Measurements from ENCODE around the gene LINGO1. TPM values are rescaled to one million over a fixed set of nuclear protein-coding genes. Genes with fewer than 3 reads are reported as not detected.
A peak's percentile ranks its signal among the peaks of the same experiment; 100 is the strongest.

Gene LINGO1
- total and polyA plus RNA-seq, 9 of the 15 experiments (the other 6 are each of a cell fraction or from before 2014, with no cell fraction given) = 0.07 to 15.3 (median 2.1) TPM

DNA sequence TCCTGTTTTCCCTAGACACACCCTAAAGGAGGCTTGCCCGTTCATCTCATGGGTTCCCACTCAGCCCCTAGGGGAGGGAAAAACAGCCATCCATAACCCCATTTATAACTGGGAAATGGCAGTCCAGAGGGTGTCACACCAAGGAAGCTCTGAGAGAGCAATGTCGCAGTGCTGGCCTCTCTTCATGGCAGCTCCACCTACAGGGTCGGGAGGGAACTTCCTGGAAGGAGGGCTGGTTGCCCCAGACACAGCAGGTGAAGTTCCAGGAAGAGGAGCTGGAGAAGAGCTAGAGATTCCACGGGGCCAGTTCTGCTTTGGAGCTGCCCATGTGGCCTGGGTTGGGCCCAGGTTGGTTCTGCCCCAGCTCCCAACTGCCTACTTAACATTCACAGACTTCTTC, 22.3 kb upstream of the LINGO1 start (continued):
- TF ChIP-seq, protein P1, sequence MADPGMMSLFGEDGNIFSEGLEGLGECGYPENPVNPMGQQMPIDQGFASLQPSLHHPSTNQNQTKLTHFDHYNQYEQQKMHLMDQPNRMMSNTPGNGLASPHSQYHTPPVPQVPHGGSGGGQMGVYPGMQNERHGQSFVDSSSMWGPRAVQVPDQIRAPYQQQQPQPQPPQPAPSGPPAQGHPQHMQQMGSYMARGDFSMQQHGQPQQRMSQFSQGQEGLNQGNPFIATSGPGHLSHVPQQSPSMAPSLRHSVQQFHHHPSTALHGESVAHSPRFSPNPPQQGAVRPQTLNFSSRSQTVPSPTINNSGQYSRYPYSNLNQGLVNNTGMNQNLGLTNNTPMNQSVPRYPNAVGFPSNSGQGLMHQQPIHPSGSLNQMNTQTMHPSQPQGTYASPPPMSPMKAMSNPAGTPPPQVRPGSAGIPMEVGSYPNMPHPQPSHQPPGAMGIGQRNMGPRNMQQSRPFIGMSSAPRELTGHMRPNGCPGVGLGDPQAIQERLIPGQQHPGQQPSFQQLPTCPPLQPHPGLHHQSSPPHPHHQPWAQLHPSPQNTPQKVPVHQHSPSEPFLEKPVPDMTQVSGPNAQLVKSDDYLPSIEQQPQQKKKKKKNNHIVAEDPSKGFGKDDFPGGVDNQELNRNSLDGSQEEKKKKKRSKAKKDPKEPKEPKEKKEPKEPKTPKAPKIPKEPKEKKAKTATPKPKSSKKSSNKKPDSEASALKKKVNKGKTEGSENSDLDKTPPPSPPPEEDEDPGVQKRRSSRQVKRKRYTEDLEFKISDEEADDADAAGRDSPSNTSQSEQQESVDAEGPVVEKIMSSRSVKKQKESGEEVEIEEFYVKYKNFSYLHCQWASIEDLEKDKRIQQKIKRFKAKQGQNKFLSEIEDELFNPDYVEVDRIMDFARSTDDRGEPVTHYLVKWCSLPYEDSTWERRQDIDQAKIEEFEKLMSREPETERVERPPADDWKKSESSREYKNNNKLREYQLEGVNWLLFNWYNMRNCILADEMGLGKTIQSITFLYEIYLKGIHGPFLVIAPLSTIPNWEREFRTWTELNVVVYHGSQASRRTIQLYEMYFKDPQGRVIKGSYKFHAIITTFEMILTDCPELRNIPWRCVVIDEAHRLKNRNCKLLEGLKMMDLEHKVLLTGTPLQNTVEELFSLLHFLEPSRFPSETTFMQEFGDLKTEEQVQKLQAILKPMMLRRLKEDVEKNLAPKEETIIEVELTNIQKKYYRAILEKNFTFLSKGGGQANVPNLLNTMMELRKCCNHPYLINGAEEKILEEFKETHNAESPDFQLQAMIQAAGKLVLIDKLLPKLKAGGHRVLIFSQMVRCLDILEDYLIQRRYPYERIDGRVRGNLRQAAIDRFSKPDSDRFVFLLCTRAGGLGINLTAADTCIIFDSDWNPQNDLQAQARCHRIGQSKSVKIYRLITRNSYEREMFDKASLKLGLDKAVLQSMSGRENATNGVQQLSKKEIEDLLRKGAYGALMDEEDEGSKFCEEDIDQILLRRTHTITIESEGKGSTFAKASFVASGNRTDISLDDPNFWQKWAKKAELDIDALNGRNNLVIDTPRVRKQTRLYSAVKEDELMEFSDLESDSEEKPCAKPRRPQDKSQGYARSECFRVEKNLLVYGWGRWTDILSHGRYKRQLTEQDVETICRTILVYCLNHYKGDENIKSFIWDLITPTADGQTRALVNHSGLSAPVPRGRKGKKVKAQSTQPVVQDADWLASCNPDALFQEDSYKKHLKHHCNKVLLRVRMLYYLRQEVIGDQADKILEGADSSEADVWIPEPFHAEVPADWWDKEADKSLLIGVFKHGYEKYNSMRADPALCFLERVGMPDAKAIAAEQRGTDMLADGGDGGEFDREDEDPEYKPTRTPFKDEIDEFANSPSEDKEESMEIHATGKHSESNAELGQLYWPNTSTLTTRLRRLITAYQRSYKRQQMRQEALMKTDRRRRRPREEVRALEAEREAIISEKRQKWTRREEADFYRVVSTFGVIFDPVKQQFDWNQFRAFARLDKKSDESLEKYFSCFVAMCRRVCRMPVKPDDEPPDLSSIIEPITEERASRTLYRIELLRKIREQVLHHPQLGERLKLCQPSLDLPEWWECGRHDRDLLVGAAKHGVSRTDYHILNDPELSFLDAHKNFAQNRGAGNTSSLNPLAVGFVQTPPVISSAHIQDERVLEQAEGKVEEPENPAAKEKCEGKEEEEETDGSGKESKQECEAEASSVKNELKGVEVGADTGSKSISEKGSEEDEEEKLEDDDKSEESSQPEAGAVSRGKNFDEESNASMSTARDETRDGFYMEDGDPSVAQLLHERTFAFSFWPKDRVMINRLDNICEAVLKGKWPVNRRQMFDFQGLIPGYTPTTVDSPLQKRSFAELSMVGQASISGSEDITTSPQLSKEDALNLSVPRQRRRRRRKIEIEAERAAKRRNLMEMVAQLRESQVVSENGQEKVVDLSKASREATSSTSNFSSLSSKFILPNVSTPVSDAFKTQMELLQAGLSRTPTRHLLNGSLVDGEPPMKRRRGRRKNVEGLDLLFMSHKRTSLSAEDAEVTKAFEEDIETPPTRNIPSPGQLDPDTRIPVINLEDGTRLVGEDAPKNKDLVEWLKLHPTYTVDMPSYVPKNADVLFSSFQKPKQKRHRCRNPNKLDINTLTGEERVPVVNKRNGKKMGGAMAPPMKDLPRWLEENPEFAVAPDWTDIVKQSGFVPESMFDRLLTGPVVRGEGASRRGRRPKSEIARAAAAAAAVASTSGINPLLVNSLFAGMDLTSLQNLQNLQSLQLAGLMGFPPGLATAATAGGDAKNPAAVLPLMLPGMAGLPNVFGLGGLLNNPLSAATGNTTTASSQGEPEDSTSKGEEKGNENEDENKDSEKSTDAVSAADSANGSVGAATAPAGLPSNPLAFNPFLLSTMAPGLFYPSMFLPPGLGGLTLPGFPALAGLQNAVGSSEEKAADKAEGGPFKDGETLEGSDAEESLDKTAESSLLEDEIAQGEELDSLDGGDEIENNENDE (IDR thresholded peaks at IDR 0.05; ENCODE audit: low read depth, low read length) = no peak
- TF ChIP-seq FOXP1 (CRISPR knock-in tag; IDR thresholded peaks at IDR 0.05) (no peak), ZNF134 (CRISPR knock-in tag; conservative IDR thresholded peaks at IDR 0.05) (peak; percentile 95), CTCFL (IDR thresholded peaks at IDR 0.05; ENCODE audit: borderline replicate concordance, insufficient read depth, low read depth, low read length, poor library complexity, severe bottlenecking) (peak; percentile 73)
